Femur (tissue), 1 donor: Measurements from ENCODE around the gene ATP6V1C2.
"Not testable (repeated sequence)": the region's sequence is repeated elsewhere in the genome, so short reads cannot be mapped to it uniquely, and the experiment has no call there.

Experiments used
- DNase-seq: peaks from one replicate; pipeline ENCODE4 v3.0.0-alpha.2; 2017

The ATP6V1C2 gene

GRCh38 chr2:10771786-10772185 is 50.4 kb downstream of the ATP6V1C2 start:
- DNase-seq = no peak

- DNase-seq = no peak
Observed at GRCh38 chr2:10772201-10772867, 50.9 kb downstream of the ATP6V1C2 start.

- DNase-seq = no peak
Observed at GRCh38 chr2:10772868-10773215, 51.4 kb downstream of the ATP6V1C2 start.

- DNase-seq = no peak
Observed at GRCh38 chr2:10773821-10774341, 52.5 kb downstream of the ATP6V1C2 start.

- no peak for DNase-seq
Observed at GRCh38 chr2:10774394-10774793, 53.0 kb downstream of the ATP6V1C2 start.

- DNase-seq = no peak
Observed at GRCh38 chr2:10775021-10775780, 53.8 kb downstream of the ATP6V1C2 start.

GRCh38 chr2:10775831-10776230 is 54.4 kb downstream of the ATP6V1C2 start:
- no peak for DNase-seq

- no peak for DNase-seq
Observed at GRCh38 chr2:10776231-10776977, 55.0 kb downstream of the ATP6V1C2 start.

GRCh38 chr2:10777111-10777841 is 55.8 kb downstream of the ATP6V1C2 start:
- DNase-seq = no peak

- no peak for DNase-seq
Observed at GRCh38 chr2:10777842-10778723, 56.7 kb downstream of the ATP6V1C2 start.

GRCh38 chr2:10778724-10779115 is 57.3 kb downstream of the ATP6V1C2 start:
- DNase-seq = no peak

- no peak for DNase-seq
Observed at GRCh38 chr2:10779776-10780490, 58.5 kb downstream of the ATP6V1C2 start.

- no peak for DNase-seq
Observed at GRCh38 chr2:10780491-10780820, 59.0 kb downstream of the ATP6V1C2 start.

GRCh38 chr2:10780821-10781220 is 59.4 kb downstream of the ATP6V1C2 start:
- not testable (repeated sequence) for DNase-seq

- no peak for DNase-seq
Observed at GRCh38 chr2:10781746-10782145, 60.3 kb downstream of the ATP6V1C2 start.

GRCh38 chr2:10783421-10783820 is 62.0 kb downstream of the ATP6V1C2 start:
- DNase-seq = no peak

GRCh38 chr2:10784719-10785118 is 63.3 kb downstream of the ATP6V1C2 start:
- DNase-seq = no peak

GRCh38 chr2:10785260-10785659 is 63.8 kb downstream of the ATP6V1C2 start:
- DNase-seq = no peak

GRCh38 chr2:10786240-10786982 is 65.0 kb downstream of the ATP6V1C2 start:
- DNase-seq = no peak

- no peak for DNase-seq
Observed at GRCh38 chr2:10787176-10787968, 65.9 kb downstream of the ATP6V1C2 start.
